Osteocyte (in vitro differentiated cells): Measurements from ENCODE around the gene UCN3. TPM values are rescaled to one million over a fixed set of nuclear protein-coding genes. Genes with fewer than 3 reads are reported as not detected.

Experiments used
- DNase-seq: peaks from one replicate; pipeline ENCODE4 v3.0.0; 2021; ENCODE audit warnings: mixed read lengths; ENCODE audit not compliant: unreplicated experiment; ENCODE audit errors: extremely low spot score
- H3K27ac Mint-ChIP-seq: one replicate; pipeline ENCODE4 v1.8.0; 2021; ENCODE audit warnings: mild to moderate bottlenecking, mixed read lengths; ENCODE audit not compliant: unreplicated experiment
- H3K27me3 Mint-ChIP-seq: one replicate; pipeline ENCODE4 v1.8.0; 2021; ENCODE audit warnings: mixed read lengths; ENCODE audit not compliant: unreplicated experiment
- H3K36me3 Mint-ChIP-seq: one replicate; pipeline ENCODE4 v1.8.0; 2021; ENCODE audit warnings: mixed read lengths; ENCODE audit not compliant: unreplicated experiment
- H3K4me1 Mint-ChIP-seq: one replicate; pipeline ENCODE4 v1.8.0; 2021; ENCODE audit warnings: mixed read lengths; ENCODE audit not compliant: unreplicated experiment
- H3K4me3 Mint-ChIP-seq: one replicate; pipeline ENCODE4 v1.8.0; 2021; ENCODE audit warnings: mild to moderate bottlenecking, moderate library complexity, mixed read lengths; ENCODE audit not compliant: unreplicated experiment
- H3K9me3 Mint-ChIP-seq: one replicate; pipeline ENCODE4 v1.8.0; 2021; ENCODE audit warnings: mixed read lengths; ENCODE audit not compliant: unreplicated experiment
- total RNA-seq: library from RNA; stranded (reverse); gene quantifications from 2 replicates; pipeline ENCODE4 v1.2.1, GENCODE V29; 2021
- TF ChIP-seq, protein P1 (sequence below): fragments of 200-600 bp; sonication (generic); IDR thresholded peaks from 2 replicates; pipeline ENCODE4 v1.5.0; 2021; ENCODE audit warnings: antibody characterized with exemption, mild to moderate bottlenecking, moderate library complexity

UCN3 gene
- total RNA-seq, 1 donor from 2014 or later = not detected

DNA sequence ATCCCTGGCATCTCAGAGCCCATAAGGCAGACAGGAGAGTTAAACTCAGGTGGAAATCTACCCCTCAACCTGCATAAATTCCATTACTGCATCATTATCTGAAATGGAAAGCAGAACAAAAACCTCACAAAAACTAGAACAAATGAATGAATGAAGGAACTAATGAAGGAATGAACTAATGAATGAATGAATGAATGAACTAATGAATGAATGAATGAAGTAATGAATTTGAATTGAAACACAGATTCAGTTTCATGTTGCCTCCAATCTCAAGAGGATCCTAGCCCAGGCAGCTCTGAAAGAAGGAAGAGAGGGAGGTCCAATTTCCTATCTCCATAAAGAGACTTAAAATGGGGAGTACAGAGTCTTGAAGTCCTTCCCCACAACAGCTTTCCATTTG, 1.9 kb upstream of the UCN3 start:
- Mint-ChIP-seq H3K36me3 (no peaks in the 10 kb centered on the region), H3K4me1 (no peaks in the 10 kb centered on the region), H3K27me3 (peaks cover 68% of the 10 kb centered on the region), H3K27ac (no peak overlapping the region), H3K4me3 (no peak overlapping the region), H3K9me3 (no peaks in the 10 kb centered on the region)
- no peak for DNase-seq
- TF ChIP-seq, protein P1, sequence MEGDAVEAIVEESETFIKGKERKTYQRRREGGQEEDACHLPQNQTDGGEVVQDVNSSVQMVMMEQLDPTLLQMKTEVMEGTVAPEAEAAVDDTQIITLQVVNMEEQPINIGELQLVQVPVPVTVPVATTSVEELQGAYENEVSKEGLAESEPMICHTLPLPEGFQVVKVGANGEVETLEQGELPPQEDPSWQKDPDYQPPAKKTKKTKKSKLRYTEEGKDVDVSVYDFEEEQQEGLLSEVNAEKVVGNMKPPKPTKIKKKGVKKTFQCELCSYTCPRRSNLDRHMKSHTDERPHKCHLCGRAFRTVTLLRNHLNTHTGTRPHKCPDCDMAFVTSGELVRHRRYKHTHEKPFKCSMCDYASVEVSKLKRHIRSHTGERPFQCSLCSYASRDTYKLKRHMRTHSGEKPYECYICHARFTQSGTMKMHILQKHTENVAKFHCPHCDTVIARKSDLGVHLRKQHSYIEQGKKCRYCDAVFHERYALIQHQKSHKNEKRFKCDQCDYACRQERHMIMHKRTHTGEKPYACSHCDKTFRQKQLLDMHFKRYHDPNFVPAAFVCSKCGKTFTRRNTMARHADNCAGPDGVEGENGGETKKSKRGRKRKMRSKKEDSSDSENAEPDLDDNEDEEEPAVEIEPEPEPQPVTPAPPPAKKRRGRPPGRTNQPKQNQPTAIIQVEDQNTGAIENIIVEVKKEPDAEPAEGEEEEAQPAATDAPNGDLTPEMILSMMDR = no peak

DNA sequence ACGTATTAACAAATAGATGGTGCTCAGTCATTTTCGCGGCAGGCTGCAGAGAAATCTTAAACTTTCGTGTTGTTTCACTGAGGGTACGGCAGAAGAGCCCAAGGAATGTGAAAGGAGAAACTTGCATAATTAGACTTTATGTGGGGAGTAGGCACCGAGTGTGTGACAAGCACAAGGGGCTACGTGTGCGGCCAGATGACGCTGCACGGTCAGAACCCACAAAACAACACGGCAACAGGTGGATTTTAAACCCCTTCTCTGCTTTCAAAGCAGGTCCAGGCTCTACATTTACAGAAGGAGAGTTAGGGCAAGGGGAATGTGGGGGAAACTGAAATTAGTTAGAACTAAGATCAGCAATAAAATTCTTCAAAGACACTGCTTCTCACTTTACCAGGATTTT, 392 bp upstream of the UCN3 start:
- Mint-ChIP-seq H3K36me3 (no peaks in the 10 kb centered on the region), H3K27ac (no peak overlapping the region), H3K27me3 (peaks cover 59% of the 10 kb centered on the region), H3K9me3 (no peaks in the 10 kb centered on the region), H3K4me3 (no peak overlapping the region), H3K4me1 (no peaks in the 10 kb centered on the region)
- DNase-seq = no peak
- TF ChIP-seq, protein P1 = no peak

DNA sequence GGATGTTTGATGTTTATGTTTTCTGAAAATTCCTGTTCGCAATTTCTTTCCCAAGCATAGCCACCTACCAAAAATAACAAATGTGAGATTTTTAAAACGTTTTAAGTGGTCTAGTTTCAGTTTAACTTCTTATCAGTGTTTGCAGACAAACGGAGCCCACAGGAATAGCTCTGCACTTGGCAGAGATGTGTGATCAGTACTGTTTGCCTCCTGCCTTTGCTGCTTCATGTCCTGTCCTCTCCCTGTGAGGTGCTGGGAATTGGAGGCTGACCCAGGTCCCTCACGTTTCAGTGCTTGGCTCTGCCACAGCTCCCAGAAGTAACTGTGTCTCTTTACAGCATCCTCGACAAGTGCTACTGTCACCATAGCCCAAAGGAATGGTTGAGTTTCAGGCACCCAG, 1.2 kb downstream of the UCN3 start:
- Mint-ChIP-seq H3K4me1 (no peaks in the 10 kb centered on the region), H3K27ac (no peak overlapping the region), H3K9me3 (no peaks in the 10 kb centered on the region), H3K27me3 (peaks cover 46% of the 10 kb centered on the region), H3K4me3 (no peak overlapping the region), H3K36me3 (no peaks in the 10 kb centered on the region)
- TF ChIP-seq, protein P1 = no peak
- DNase-seq = no peak

DNA sequence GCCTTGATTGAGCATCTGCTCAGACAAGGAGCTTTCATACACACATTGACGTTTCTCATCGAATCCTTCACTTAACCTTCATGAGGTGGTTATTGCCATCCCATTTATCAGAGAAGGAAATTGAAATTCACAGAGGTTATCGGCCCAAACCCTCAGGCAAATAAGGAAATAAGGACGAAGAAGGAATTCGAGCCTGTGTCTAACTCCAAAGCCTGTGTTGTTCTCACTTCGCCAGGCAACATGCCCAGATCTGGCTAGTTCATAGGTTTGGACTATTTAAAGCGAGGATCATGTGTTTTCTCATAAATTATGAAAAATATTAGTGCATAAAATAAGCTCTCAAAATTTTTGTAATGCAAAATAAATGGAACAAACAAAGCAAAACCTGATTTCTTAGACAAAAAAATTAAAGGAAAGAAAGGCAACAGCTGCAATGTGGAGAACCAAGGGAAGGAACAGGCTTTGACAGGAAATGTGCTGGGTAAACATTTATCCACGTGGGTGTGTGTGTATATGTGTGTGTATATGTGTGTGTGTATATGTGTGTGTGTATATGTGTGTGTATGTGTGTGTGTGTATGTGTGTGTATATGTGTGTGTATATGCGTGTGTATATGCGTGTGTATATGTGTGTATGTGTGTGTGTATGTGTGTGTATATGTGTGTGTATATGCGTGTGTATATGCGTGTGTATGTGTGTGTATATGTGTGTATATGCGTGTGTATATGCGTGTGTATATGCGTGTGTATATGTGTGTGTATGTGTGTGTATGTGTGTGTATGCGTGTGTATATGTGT, 4.8 kb downstream of the UCN3 start:
- no peaks in the 10 kb centered on the region for H3K4me1 Mint-ChIP-seq
- no peaks in the 10 kb centered on the region for H3K9me3 Mint-ChIP-seq
- no peak overlapping the region for H3K4me3 Mint-ChIP-seq
- TF ChIP-seq, protein P1 = no peak
- no peaks in the 10 kb centered on the region for H3K36me3 Mint-ChIP-seq
- H3K27ac Mint-ChIP-seq = no peak overlapping the region
- no peak for DNase-seq
- peaks cover 29% of the 10 kb centered on the region for H3K27me3 Mint-ChIP-seq

DNA sequence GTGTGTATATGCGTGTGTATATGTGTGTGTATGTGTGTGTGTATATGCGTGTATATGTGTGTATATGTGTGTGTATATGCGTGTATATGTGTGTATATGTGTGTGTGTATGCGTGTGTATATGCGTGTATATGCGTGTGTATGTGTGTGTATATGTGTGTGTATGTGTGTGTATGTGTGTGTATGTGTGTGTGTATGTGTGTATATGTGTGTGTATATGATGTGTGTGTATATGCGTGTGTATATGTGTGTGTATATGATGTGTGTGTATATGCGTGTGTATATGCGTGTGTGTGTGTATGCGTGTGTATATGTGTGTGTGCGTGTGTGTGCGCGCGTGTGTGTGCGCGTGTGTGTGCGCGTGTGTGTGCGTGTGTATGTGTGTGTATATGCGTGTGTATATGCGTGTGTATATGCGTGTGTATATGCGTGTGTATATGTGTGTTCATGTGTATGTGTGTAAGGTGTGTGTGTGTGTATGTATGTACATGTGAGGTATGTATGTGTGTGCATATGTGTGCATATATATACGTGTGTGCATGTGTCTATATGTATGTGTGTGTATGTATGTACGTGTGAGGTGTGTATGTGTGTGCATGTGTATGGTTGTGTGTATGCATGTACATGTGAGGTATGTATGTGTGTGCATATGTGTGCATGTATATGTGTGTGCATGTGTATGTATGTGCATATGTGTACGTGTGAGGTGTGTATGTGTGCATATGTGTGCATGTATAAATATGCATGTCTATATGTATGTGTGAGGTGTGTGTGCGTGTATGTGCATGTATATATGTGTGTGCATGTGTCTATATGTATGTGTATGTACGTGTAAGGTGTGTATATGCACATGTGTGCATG, 6.0 kb downstream of the UCN3 start:
- Mint-ChIP-seq H3K27me3 (peaks cover 32% of the 10 kb centered on the region), H3K27ac (no peak overlapping the region), H3K4me3 (no peak overlapping the region), H3K4me1 (no peaks in the 10 kb centered on the region), H3K36me3 (no peaks in the 10 kb centered on the region), H3K9me3 (no peaks in the 10 kb centered on the region)
- DNase-seq = no peak
- TF ChIP-seq, protein P1 = no peak
